NB4 (cell line): ENCODE data around the gene DUSP22.
"Not testable (repeated sequence)": the region's sequence is repeated elsewhere in the genome, so short reads cannot be mapped to it uniquely, and the experiment has no call there.

Experiments
- DNase-seq: peaks from one replicate; pipeline ENCODE4 v3.0.0; 2010; ENCODE audit warnings: low read depth
- H3K4me3 ChIP-seq: one replicate; pipeline ENCODE4 v1.5.1; 2011; ENCODE audit warnings: mild to moderate bottlenecking, low read depth, low read length, moderate library complexity
- CTCF ChIP-seq: IDR thresholded peaks from one replicate; pipeline ENCODE4 v1.5.1; 2012; ENCODE audit warnings: low read depth, low read length
- MAX ChIP-seq: IDR thresholded peaks from 2 replicates; pipeline ENCODE4 v1.6.1; 2011; ENCODE audit warnings: low read depth, low read length
- MYC ChIP-seq: IDR thresholded peaks from 2 replicates; pipeline ENCODE4 v1.6.1; 2011; ENCODE audit warnings: low read depth, low read length
- POLR2A ChIP-seq: IDR thresholded peaks from 2 replicates; pipeline ENCODE4 v1.6.1; 2011; ENCODE audit warnings: mild to moderate bottlenecking; ENCODE audit not compliant: insufficient read length; ENCODE audit errors: extremely low read depth

The DUSP22 gene

GRCh38 chr6:282177-282866, 10.0 kb upstream of the DUSP22 start:
- TF ChIP-seq POLR2A (no peak), MYC (no peak), MAX (no peak), CTCF (no peak)
- no peak for DNase-seq
- no peak overlapping the region for H3K4me3 ChIP-seq

- TF ChIP-seq CTCF = no peak
- TF ChIP-seq MYC = no peak
- no peak for TF ChIP-seq MAX
- TF ChIP-seq POLR2A = no peak
- DNase-seq = no peak
- H3K4me3 ChIP-seq = no peak overlapping the region
Observed at GRCh38 chr6:282867-283416, 9.3 kb upstream of the DUSP22 start.

GRCh38 chr6:284486-284885, 7.8 kb upstream of the DUSP22 start:
- TF ChIP-seq POLR2A (no peak), CTCF (no peak), MAX (no peak), MYC (no peak)
- no peak overlapping the region for H3K4me3 ChIP-seq
- no peak for DNase-seq

GRCh38 chr6:285030-285771, 7.1 kb upstream of the DUSP22 start:
- TF ChIP-seq CTCF = no peak
- no peak for TF ChIP-seq POLR2A
- no peak for DNase-seq
- no peak overlapping the region for H3K4me3 ChIP-seq

GRCh38 chr6:285902-286301, 6.4 kb upstream of the DUSP22 start:
- H3K4me3 ChIP-seq, DNase-seq: not testable (repeated sequence)

GRCh38 chr6:286681-287488, 5.4 kb upstream of the DUSP22 start:
- DNase-seq = no peak
- no peak overlapping the region for H3K4me3 ChIP-seq
- TF ChIP-seq POLR2A (no peak), CTCF (no peak), MAX (no peak), MYC (no peak)
